OCI-M1 (cell line): Measurements from ENCODE around the gene OSBPL2.

Experiments
- DNase-seq: peaks from one replicate; lab custom pipeline; 2025; lab: John Stamatoyannopoulos, UW

The OSBPL2 gene

DNA sequence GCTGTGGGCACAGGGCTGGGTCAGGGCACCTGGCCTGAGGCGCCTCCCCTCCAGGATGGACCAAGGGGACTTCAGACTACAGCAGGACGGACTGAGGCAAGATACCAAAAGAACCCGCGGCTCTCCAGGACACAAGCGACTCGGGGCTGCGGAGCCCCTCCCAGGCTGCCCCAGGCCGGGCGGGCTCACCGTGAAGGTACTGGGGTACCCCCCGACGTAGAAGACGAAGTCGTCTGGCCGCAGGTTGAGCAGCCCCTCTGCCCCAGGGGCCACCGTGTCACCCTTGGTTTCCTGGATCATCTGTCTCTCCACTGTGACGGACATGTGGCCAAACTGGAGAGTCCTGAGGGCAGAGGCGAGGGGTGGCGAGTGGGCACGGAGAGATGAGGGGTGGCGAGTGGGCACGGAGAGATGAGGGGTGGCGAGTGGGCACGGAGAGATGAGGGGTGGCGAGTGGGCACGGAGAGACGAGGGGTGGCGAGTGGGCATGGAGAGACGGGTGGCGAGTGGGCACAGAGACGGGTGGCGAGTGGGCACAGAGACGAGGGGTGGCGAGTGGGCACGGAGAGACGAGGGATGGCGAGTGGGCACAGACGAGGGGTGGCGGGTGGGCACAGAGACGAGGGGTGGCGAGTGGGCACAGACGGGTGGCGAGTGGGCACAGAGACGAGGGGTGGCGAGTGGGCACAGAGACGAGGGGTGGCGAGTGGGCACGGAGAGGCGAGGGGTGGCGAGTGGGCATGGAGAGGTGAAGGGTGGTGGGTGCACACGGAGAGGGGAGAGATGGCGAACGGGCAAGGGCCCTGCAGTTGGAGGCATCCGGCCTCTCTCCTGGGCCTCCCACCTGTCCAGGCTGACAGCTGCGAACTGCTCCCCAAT is 75.4 kb downstream of the OSBPL2 start:
- no peak for DNase-seq

DNA sequence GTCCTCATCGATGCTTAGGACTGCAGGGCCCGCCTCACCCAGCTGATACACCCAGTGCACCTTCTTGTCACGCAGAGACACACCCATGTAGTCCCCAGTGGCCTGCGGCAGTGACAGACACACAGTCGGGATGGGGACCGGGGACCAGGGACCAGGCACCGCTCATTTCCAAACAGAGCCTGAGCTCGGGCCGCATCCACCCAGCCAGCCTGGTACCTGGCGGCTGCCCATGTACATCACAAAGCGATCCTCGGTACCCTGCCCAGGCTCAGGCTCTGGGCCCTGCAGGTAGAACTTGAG is 76.0 kb downstream of the OSBPL2 start:
- DNase-seq, result no peak

DNA sequence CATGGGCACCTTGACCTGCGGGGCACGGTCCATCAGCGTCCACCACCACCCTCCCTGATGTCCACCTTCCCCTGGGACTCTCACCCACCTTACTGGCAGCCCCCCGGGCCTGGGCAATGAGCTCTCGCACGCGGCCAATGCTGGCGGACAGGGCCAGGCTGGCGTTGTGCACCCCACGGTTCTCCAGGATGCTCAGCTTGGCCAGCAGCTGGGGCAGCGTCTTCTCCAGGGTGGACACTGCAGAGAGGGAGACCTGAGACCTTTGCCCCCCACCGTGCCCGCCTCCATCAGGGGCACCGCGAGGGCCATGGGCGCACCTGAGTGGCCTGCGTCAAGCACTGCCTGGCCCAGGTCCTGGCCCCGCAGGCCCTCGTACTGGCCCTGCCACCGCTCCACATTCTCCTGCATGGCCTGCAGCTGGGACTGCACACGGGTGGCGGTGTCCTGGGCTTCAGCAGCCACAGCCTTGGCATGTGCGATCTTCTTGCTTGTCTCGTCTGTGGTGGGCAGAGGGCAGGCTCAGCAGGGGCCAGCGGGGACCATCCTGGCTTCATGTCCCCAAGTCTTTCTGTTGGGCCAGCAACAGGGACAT is 76.5 kb downstream of the OSBPL2 start:
- no peak for DNase-seq

DNA sequence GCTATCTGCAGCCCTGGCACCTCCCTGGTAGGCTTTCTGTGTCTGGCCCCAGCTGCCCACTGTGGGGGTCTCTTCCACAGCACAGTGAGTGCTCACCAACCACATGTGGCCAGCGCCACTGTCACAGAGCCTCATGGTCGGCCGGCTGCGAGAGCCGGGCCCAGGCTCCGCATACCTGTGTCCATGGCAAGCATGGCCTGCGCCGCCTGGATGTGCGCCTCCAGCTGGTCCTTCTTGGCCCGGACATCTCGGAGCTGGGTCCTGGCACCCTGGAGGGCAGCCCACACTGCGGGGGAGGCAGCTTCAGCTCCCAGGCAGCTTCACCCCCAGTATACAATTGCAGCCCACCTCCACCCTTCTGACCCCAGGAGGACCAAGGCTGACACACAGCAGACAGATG is 77.5 kb downstream of the OSBPL2 start:
- DNase-seq, result no peak

DNA sequence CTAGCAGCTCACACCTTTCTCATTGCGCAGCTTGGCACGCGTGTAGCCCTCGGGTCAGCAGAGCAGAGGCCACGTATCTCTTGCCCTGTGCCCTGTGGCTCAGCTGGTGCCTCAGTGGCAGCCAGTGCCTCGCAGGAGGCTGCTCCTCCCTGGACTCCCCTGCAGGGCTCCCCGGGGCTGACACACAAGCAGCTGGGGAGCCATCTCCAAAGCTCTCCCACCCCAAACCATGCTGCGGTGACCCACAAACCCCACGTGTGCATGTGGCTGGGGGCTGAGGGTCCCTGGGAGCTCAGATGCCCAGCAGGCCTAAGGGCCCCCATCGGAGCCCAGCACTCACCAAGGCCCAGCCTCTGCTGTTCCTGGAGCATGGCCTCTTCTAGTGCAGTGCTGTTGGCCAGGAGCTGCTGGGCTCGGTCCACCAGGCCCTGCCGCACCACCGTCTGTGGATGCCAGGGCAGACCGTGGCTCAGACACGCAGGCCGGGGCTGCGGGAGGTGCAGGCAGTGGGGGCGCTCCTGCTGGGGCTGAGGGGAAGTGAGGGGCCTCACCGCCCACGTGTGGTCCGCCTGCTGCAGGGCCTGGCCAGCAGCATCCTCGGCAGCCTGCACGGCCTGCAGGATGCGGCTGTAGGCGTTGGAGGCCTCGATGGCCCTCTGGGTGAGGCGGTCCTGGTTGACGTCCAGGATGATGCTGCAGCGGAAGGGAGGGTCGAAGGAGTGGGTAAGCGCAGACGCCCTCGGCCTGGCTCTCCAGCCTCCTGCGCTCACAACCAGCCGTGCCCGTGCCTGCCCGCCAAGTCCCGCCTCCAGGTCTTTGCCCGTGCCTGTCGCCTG is 78.2 kb downstream of the OSBPL2 start:
- DNase-seq, result no peak

DNA sequence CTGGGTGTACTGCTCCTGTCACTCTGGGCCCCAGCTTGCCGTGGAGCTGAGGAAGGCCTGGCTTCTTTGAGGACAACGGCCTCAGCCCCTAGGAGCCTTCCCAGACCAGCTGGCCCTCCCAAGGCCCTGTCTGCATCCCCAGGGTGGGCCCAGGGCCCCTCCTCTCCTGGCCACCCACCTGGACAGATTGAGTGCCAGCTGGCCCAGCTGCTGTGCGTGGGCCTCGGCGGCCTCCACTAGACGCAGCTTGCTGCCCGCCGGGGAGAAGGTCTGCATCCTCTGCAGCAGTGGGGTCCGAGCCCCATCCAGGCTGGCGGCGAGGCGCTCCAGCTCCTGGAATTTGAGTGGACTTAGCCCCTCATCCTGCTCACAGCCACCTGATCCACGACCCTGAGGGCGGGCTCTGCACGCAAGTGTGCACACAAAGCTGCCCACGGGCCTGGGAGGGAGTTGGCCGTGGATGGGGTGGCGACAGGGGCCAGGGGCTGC is 78.9 kb downstream of the OSBPL2 start:
- DNase-seq, result no peak

DNA sequence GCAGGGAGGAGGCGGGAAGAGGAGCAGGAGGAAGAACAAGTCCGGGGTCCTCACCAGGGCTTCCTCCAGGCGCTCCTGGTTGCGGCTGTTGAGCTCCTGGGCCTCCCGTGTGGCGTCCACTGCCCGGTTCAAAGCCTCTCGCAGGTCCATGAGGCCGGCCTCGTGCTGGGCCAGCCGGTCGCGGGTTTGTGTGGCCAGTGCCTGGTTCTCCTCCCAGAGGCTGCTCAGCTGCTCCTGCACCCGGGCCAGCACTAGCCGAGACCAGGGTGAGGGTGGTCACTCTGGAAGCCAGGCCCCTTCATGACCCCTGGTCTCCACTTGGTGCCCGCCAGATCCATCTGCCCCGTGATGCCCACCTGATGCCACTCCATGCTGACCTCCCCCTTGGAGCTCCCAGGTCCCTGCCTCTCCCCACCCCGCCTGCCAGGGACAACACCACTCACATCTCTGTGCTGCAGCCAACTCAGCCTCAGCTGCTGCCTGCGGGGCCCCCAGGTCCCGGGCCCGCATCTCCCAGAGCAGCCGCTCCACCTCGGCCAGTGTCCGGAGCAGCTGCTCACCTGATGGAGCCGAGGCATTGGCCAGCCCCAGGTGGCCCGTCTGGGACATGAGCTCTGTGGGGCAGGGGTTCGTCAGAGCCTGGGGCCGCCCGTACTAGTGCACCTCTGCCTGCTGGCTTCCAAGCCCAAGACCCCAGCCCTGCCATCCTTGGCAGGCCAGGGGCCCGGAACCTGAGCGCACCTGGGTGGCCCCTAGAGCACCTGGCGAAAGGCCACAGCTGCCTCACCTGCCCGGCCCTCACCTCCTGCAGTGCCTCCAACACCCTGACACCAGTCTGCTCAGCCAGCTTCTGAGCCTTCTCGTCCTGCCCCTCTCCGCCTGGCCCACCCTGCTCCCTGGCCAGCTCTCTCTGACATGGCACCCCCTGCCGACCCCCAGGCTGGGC is 80.4 kb downstream of the OSBPL2 start:
- no peak for DNase-seq

DNA sequence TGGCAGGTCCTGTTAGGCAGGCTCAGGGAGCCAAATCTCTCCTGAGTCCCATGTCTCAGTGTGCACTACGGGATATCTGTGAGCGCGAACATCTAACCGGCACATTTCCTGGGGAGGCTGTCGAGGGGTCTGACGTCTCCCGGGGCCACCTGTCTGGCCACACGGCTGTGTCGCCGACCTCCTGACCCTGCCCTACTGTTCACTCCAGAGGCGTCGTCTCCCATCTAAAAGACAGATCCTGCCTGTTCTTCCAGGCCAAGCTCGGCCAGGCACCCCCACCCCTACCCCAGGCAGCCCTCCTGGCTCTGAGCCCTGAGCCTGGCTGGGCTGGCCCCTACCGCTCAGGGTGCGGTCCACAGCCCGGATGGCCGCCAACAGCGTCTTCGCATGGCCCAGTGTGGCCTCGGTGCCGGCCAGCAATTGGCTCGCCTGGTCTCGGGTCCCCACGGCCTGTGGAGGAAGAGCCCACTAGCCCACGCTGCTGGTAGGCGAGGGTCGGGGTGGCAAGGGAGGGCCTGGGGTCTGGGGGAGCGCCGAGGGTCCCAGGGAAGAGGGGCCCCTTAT is 81.1 kb downstream of the OSBPL2 start:
- DNase-seq, result no peak

DNA sequence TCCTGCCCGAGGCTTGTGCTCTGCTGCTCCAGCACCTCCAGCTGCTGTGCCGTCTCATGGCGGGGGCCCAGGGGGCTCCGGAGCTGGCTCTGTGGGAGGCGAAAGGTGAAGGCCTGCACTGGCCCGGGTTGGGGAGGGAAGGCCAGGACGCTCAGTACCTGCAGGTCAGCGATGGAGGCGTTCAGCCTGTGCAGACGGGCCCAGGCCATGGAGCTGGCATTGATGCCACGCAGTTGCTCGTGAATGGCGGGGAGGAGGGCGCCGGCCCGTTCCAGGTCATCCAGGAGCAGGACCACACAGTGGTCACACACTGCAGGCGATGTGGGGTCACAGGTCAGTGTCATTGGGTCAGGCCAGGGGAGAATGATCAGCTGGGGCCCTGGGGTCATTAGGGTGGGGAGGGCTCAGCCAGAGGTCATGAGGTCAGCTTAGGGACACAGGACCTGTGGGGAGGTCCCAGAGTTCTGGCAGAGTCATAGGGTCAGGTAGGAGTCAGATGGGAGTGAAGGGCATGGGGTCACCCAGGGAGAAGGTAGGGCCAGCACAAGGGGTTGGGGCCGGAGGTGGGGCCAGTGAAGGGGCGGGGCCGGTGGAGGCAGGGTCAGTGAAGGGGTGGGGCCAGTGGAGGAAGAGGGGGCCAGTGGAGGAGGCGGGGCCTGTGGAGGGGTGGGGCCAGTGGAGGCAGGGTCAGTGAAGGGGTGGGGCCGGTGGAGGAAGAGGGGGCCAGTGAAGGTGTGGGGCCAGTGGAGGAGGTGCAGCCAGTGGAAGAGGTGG is 82.4 kb downstream of the OSBPL2 start:
- DNase-seq, result no peak

DNA sequence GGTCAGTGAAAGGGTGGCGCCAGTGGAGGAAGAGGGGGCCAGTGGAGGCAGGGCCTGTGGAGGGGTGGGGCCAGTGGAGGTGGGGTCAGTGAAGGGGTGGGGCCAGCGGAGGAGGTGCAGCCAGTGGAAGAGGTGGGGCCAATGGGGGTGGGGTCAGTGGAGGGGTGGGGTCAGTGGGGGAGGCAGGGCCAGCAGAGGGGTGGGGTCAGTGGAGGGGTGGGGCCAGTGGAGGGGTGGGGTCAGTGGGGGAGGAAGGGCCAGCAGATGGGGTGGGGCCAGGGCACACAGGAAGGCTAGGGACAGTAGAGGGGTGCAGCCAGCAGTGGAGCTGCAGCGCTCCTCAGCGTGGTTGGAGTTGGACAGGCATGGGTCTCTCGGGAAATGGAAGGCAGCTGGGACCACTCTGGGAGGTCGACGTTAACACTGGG is 83.2 kb downstream of the OSBPL2 start:
- no peak for DNase-seq

DNA sequence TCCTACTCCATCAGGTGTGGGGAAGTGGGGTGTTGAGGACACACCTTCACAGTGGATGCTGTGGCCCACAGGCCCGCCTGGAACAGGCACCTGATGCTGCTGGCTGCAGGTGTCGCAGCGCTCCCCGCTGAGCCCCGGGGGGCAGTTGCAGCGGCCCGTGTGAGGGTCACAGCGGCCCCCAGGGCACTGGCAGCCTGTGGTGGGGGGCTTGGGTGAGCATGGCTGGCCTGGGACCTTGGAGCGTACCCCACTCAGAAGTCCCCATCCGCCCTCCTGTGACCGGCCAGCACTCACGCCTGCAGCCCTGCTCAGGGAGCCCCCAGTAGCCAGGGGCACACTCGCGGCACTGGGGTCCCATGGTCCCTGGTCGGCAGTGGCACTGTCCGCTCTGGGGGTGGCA is 83.7 kb downstream of the OSBPL2 start:
- no peak for DNase-seq

DNA sequence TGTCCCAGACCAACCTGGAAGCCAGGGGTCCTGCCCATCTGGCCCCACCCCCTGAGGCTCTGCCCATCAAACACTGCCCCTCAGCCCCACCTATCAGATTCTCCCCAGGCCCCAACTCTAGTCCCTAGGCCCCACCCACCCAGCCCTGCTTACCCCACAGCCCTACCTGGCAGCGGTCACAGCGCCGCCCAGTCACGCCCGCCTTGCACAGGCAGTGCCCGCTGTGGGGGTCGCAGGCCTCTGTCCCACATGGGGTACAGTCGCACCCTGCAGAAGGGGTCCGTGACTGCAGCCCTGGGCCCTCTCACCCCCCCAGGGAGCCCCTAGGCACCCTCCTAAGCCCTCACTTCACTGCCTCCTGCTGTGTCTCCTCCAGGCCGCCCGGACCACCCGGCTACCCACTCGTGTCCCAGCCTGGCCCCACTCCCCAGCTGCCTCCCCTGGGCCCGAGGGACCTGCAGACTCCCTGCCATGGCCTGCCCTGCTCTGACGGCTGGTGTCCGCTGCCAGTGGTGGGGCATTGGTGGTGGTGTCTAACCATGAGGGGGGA is 84.2 kb downstream of the OSBPL2 start:
- DNase-seq, result no peak

DNA sequence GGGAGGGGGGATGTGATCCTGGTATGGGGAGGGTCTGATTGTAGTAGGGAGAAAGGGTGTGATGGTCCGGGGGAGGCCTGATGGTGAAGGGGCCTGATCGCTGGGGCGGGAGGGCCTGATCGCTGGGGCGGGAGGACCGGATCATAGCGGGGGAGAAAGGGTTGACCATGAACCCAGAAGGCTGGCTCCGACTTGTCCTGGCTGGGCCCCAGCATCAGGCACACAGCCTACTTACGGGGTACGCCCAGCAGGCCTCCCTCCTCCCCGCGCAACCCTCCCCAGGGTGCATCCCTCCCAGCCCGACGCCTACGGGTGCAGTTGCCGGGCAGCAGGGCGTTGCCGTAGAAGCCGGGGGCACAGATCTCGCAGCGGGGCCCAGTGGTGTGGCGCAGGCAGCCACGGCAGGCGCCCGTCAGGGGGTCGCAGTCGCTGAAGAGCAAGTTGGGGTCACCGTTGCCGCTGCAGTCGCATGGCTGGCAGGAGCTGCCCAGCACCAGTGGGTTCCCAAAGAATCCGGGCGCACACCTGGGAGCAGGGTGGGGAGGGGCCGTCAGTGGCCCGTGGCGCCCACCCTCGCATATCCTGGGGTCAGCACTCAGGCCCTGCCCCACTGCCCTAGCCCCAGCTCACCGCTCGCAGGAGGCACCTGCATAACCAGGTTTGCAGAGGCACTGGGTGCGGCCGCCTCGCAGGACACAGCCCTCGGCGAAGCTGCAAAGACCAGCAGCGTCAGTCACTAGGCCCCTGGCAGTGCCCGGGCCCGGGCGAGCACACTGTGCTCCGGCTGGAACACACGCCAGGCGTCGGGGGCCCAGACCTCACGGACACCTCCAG is 85.0 kb downstream of the OSBPL2 start:
- DNase-seq, result no peak

DNA sequence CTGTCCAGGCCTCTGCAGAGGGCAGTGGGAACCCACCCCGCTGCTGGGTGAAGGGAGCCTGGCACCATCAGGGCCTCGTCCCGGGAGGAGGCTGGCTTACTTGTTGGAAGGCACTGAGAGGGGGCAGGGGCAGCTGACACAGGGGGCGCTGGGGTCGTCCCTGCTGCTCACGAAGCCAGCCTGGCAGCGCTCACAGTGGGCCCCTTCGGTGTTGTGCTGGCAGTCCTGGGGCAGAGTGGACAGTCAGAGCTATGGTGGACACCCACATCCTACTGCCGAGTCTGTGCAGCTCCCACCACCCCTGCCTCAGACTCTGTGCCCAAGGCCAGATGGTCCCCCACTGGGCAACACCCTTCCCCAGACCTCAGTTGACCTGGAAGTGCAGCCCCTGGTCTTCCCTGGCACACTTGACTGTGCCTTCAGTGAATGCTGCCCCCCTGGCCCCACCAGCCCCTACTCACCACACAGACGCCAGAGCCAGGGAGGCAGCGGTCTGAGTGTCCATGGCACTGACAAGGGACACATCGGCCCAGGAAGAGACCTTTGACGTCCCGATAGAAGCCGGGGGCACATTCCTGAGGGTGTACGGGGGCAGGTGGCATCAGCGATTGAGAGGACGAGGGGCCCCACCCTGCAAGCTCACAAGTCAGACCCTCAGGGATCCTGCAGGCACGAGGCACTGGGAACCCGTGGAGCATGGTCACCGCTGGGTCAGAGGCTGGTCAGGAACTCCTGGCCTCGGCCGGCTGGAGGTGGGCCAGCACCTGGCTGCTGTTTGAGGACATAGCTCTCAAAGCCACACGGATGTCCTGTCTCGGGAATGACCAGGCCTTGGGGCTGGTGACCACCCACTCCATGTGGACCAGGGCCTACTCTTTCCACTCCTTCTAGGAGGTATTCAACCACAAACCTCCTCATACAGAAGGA is 85.9 kb downstream of the OSBPL2 start:
- DNase-seq, result no peak

DNA sequence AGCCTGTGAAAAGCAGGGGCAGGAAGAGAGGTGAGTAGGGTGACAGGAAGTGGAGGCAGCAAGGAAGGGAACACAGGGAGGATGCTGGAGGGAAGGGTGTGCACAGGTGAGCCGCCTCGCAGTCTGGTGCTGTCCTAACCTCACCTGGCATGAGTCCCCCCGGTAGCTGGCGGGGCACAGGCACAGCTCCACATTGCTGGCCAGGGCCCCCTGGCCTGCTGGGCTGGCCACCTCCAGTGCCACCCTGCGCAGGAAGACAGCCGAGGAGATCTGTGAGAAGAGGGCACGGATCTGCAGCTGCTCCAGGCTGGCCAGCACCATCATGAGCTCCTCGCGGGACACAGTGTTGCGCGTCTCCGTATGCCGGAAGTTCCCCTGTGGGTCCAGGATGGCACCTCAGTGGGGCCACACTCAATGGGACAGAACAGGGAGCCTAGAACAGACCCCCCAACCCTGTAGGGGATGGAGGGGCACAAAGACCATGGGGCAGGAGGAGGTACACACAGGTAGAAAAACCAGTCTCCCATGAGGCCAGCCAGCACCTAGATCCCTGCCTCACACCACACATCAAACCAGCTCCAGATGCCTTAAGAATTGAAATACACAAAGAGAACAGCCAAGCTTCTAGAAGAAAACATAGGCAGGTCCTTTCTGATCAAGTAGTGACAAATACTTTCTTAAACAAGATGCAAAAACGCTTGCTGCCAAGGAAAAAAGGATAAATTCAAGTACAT is 87.0 kb downstream of the OSBPL2 start:
- DNase-seq, result no peak

DNA sequence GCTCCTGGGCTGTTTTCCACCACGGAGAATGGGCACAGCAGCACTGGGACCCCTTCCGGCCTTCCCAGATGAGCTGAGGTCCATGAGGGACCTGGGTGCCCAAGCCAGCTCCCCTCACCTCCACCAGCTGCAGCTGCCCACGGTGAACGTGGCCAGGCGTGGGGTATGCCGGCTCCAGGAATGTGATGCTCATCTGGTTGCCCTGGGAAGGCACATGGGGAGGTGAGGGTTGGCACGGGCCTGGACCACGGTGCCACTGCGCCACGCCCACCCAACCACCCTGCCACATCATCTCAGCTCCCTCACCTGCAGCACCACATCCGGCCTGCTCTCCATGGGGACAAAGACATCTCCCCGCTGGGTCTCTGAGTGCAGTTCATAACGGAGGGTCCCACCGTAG is 88.2 kb downstream of the OSBPL2 start:
- DNase-seq, result no peak

DNA sequence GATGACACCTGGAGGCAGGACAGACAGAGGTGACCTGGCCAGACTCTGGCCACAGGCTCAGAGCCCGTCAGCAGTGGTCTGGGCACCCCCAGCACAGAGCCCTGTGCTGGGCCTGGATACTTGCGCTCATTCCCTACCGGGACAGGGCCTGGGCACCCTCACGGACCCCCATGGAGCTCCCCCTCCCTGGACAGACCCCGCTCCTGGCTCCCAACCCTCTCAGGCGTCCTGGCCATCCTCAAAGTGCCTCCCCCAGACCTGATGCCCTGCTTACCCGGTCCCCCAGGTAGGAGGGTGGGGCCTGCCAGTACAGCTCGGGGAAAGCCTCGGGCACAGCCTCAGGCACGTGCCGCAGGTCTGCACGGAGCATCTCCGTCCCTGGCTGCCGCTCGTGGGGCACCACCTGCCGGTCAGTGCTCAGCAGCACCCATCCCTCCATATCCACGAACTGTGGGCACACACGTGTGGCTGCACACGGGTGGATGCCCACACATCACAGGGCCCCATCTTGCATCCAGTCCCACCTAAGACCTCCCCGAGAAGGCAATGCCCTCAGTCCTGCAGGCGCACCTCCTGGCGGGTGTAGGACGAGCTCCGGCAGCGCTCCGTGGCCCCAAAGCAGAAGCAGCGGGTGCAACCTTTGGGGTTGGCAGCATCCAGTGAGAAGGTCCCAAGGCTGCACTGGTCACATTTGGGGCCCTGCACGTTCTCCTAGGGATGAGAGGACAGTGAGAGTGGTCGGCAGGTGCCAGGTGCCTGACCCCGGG is 88.8 kb downstream of the OSBPL2 start:
- DNase-seq, result no peak
